GM19328 (cell line): ENCODE data around the gene ITPRIPL1.
"Not testable (repeated sequence)": the region's sequence is repeated elsewhere in the genome, so short reads cannot be mapped to it uniquely, and the experiment has no call there.

ENCODE experiments used
- ATAC-seq: cut with Tn5 transposase; IDR thresholded peaks from one replicate; pipeline ENCODE4 v1.9.1; 2021; ENCODE audit warnings: mild to moderate bottlenecking, moderate library complexity; ENCODE audit not compliant: unreplicated experiment

The ITPRIPL1 gene

GRCh38 chr2:96325041-96325883 lies at the start of gene ITPRIPL1:
TSS of gene ITPRIPL1 (plus strand) at chr2:96325317. CDS start at chr2:96325840, 523 bp downstream.
- no peak for ATAC-seq

GRCh38 chr2:96276787-96277499 lies 48.2 kb upstream of the ITPRIPL1 start:
- no peak for ATAC-seq

- ATAC-seq, result no peak
Observed at GRCh38 chr2:96287273-96287856, 37.8 kb upstream of the ITPRIPL1 start.

- no peak for ATAC-seq
Observed at GRCh38 chr2:96291751-96292150, 33.4 kb upstream of the ITPRIPL1 start.

- not testable (repeated sequence) for ATAC-seq
Observed at GRCh38 chr2:96294271-96294670, 30.8 kb upstream of the ITPRIPL1 start.

GRCh38 chr2:96296925-96297324 lies 28.2 kb upstream of the ITPRIPL1 start:
- ATAC-seq, result no peak

- no peak for ATAC-seq
Observed at GRCh38 chr2:96301865-96302264, 23.3 kb upstream of the ITPRIPL1 start.

- no peak for ATAC-seq
Observed at GRCh38 chr2:96304606-96305005, 20.5 kb upstream of the ITPRIPL1 start.

GRCh38 chr2:96305091-96305978 lies 19.8 kb upstream of the ITPRIPL1 start, which contains the start of gene SNRNP200:
TSS of gene SNRNP200 (minus strand) at chr2:96305546. CDS start at chr2:96305437, 109 bp downstream.
- ATAC-seq, result peak; percentile 95

GRCh38 chr2:96305979-96306308 lies 19.2 kb upstream of the ITPRIPL1 start:
- ATAC-seq, result no peak

GRCh38 chr2:96306370-96306769 lies 18.7 kb upstream of the ITPRIPL1 start:
- ATAC-seq, result no peak

- no peak for ATAC-seq
Observed at GRCh38 chr2:96308248-96308647, 16.9 kb upstream of the ITPRIPL1 start.

- no peak for ATAC-seq
Observed at GRCh38 chr2:96315005-96315399, 10.1 kb upstream of the ITPRIPL1 start.

GRCh38 chr2:96315400-96316071 lies 9.6 kb upstream of the ITPRIPL1 start:
- no peak for ATAC-seq

GRCh38 chr2:96316999-96317398 lies 8.1 kb upstream of the ITPRIPL1 start:
- ATAC-seq, result no peak

GRCh38 chr2:96317584-96317997 lies 7.5 kb upstream of the ITPRIPL1 start:
- ATAC-seq, result no peak

GRCh38 chr2:96318723-96319122 lies 6.4 kb upstream of the ITPRIPL1 start:
- no peak for ATAC-seq

GRCh38 chr2:96319396-96319795 lies 5.7 kb upstream of the ITPRIPL1 start:
- ATAC-seq, result no peak

- ATAC-seq, result no peak
Observed at GRCh38 chr2:96320326-96320725, 4.8 kb upstream of the ITPRIPL1 start.
